Measurements from ENCODE around the gene ATAD1.
"Not testable (repeated sequence)": the region's sequence is repeated elsewhere in the genome, so short reads cannot be mapped to it uniquely, and the experiment has no call there.

Gene ATAD1

DNA sequence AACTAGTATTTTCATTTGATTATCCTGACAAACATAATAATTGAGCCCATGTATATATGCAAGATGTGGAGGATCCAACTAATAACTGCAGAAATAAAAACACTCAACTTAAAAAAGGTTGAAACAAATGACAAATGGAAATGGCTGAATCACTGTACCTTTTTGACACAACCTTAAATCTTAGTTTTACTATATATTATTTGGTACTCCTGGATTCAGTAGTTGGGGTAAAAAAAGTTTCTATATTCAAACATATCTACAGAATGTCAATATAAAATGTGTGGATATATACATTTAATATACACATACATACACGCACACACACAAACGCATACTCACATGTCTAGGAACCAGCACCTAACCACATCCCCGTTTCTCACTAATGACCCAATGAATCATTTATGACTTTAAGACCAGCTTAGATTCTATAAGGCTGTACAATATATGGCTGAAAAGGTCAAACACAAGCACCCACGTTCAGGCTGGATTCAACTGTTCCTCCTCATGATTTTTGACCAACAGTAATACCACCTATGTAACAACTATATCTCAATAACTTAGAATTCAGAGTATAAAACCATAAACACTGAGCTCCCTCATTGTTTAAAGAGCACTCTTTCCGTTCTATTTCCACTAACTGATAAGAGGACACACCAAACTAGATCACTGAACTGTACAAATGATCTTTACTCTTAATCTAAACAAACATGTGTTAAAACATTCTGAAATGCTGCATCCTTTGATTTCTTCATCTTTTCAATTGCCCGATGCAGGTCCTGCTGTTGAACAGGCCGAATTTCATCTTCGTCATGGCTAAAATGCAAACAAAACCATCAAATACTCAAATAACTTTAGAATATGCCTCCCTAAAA lies 63.8 kb downstream of the ATAD1 start:
- no peak for DNase-seq (ENCODE audit: low spot score)

DNA sequence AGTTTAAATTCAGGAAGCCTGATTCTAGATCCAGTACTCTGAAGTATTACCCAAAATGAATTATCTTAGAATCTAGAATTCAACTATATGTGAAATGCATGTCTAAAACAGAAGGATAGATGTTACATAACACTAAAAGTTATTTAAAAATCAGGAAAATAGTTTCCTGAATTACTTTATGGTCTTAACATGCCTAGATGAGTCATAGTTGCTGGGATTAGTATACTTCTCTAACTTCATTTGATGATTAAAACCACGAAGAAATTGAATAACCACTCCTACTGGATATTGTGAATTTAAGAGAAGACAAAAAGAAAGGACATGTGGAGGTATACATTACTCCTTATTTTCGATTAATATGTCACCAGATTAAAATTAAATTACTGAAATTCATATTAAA lies 65.5 kb downstream of the ATAD1 start:
- DNase-seq (ENCODE audit: low spot score) = peak; percentile 52

DNA sequence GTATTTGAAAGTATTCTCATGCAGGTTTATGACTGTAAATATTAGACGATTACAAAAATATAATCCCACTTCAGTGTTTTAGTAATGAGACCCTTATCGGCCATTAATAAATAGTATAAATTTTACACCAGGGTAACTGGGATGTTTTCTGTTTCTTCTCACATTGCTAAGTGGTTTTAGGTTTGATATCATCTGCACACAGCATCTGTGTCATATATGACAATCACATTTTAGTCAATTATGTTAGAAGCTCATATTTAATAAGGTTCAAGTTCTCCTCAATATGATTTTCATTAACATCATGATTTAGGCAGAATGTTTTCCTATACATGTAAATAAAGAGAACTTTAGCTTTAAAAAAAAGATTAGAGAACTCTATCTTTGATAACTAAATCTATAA lies 66.8 kb downstream of the ATAD1 start:
- DNase-seq (ENCODE audit: low spot score) = no peak

DNA sequence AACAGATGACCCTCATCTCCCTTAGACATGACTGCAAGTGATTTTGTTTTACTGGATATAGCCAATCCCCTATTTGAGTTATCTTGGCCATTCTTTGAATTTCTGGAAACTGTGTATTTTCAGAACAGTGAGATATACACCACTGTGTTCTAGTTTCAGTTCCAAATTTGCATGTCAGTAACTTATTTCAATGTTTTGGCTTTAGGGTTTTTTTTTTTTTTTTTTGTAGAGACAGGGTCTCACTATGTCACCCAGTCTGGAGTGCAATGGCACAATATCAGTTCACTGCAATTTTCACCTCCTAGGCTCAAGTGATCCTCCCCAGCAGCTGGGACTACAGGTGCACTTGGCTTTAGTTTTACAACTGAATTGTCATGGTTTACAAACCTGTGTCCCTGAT lies 67.2 kb downstream of the ATAD1 start:
- DNase-seq (ENCODE audit: low spot score) = no peak

DNA sequence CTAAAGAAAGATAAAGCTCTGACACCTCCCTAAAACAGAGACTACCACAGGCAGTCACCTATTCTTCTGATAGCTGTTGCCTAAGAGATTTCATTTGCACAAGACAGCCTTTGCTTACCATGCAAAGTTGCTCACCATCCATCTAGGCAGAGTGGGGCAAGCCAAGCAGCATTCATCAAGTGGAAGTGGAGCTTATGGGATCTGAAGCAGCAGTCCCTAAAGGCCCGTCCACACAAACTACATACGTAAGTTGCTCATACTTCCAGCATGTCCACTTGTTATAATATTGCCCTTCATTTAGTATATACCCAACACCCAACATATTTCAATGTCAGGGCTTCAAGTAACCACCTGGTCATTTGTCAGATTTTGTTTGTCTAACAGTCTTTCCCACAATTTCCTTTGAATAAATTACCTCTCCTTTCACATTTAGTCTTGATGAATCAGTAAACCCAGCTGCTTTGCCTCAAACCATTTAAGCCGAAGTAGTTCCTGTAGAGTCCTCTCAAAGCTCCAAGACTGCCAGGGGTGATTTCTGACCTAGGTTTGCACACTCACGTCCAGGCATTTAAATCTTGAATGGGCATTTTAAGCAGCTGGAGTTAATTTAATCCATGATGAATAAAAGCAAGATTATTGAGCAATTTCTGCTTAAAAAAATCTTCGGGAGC lies 67.9 kb downstream of the ATAD1 start:
- DNase-seq (ENCODE audit: low spot score) = peak; percentile 56

DNA sequence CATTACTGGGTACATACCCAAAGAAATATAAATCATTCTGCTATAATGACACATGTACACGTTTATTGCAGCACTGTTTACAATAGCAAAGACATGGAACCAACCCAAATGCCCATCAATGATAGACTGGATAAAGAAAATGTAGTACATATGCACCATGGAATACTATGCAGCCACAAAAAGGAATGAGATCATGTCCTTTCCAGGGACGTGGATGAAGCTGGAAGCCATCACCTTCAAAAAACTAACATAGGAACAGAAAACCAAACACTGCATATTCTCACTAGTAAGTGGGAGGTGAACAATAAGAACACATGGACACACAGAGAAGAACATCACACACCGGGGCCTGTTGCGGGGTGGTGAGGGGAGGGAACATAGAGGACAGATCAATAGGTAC lies 69.8 kb downstream of the ATAD1 start:
- DNase-seq (ENCODE audit: low spot score) = not testable (repeated sequence)

DNA sequence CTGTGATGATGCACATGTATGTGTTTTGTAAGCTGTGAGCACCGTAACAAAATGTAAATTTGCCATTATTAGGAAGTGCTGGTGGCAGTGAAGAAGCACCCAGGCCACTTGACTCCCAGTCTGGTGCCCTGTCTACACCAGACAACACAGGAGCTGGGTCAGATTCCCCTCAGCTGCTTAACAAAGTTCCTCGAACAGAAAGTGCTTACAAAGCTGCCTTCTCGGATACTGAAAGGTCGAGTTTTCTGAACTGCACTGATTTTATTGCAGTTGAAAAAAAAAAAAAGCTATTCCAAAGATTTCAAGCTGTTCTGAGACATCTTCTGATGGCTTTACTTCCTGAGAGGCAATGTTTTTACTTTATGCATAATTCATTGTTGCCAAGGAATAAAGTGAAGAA lies 71.1 kb downstream of the ATAD1 start:
- no peak for DNase-seq (ENCODE audit: low spot score)

DNA sequence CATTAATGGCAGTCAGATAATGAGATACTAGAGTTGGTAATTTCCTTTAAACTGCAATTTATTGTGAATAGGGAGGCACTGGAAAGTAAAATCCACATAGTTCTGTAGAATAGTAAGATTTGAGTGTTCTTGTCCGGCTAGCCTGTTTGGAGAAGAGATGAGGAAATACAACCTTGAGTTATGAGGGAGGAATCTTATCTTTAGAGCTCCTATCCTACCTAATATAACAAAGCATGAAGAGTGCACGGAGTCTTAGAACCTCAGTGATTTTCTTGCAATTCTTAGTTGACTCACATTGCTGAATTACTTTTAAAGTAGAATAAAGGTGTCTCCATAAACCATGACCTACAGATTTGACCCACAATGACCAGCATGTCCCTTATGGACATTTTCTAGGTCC lies 73.4 kb downstream of the ATAD1 start:
- DNase-seq (ENCODE audit: low spot score) = no peak

DNA sequence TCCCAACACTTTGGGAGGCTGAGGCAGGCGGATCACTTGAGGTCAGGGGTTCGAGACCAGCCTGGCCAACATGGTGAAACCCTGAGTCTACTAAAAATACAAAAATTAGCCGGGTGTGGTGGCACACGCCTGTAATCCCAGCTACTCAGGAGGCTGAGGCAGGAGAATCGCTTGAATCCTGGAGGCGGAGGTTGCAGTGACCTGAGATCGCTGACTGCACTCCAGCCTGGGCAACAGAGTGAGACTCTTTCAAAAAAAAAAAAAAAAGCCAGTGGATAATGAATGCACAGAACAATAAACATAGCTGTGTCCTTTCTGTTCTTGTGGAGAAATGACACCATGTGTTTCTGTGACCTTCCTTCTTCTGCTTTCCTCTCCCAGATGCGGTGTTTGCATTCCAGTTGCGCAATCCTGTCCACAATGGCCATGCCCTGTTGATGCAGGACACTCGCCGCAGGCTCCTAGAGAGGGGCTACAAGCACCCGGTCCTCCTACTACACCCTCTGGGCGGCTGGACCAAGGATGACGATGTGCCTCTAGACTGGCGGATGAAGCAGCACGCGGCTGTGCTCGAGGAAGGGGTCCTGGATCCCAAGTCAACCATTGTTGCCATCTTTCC lies 74.9 kb downstream of the ATAD1 start:
- not testable (repeated sequence) for DNase-seq (ENCODE audit: low spot score)

DNA sequence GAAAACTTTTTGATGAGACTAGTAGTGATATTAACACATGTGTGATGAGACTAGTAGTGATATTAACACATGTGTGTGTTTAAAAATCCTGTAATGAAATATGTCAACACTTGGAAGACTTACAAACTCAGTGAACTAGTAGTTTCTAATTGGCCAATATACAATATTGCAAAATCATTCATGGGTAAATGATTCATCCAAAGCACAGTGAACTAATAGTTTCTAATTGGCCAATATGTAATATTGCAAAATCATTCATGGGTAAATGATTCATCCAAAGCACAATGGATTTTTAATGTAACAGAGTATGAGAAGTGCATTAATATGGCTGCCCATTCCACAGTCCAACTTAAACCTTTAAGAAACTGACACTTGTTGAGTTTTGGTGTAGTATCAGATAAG lies 77.8 kb downstream of the ATAD1 start:
- peak; percentile 65 for DNase-seq (ENCODE audit: low spot score)

DNA sequence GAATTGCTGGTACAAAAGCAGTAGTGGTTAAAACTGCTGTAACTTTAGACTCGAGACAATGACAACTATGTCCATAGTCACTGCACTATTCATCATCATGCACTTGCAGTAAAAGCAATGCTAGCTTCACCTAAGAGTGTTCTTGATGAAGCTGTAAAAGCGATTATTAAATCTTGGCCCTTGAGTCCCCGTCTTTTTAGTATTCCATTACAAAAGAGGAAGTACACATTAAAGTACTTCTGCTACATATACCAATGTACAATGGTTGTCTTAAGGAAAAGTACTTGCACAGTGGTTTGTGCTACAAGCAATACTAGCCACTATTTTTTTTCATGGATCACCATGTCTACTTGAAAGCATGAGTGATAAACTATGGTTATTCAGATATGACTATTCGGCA lies 78.3 kb downstream of the ATAD1 start:
- DNase-seq (ENCODE audit: low spot score) = no peak

DNA sequence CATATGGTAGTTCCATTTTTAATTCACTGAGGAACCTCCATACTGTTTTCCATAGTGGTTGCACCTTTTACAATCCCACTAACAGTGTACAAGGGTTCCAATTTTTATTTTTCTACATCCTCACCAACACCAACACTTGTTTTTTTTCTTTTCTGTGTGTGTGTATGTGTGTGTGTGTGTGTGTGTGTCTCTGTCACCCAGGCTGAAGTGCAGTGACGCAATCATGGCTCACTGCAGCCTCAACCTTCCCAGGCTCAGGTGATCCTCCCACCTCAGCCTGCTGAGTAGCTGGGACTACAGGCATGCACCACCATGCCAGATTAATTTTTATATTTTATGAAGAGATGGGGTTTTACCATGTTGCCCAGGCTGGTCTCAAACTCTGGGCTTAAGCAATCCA lies 79.8 kb downstream of the ATAD1 start:
- not testable (repeated sequence) for DNase-seq (ENCODE audit: low spot score)

DNA sequence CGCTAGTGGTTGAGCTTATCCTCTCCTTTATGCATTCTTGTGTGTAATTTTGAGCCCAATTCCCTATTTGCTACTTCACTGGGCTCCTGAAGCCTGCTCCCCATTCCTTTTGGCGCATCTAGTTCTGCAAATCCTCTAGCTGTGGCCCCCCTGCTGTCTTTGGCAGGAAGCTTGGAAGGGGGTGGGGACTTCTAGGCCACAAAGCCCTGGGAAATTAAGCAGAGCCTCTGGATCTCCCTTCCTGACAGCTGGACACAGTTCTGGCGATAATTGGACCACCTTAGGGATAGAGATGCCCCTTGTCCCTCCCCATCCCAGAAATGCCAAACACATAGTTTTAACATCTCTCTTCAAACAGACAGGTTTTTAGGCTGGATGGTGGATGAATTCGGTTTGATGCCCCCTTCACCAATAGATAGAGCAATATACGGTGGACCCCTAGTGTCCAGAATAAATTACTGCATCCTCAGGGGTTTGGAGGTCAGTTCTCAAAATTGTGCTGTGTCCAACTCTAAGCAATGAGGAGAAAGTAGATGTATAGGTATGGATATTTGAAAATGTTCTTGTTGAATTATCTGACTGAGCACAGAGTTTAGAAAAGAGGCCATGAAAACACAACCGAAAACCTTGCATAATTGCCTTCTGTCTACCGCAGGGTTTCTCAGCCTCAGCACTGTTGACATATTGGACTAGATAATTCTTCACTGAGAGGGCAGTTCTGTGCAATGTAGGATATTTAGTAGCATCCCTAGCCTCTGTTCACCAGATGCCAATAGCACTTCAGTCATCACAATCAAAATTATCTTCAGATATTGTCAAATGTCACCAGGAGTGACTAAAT lies 82.8 kb downstream of the ATAD1 start:
- DNase-seq (ENCODE audit: low spot score) = peak; percentile 60

DNA sequence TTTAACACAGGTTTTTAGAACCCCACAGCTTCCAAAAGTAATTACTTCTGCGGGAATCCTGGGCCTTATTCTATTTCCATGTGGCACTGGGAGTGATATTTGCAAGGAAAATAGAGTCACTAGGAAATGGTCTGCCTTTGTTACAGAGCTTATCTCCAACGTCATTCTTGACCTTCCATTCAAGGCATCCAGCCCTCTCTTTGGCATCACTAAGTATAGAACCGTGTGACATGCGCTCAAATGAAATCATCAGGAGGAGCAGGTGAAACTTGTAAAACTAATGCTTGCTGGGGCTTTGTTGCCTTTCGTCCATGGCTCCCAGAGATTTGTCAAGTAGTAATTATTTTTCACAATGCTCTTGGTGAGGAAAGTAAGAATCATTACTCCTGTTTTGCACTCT lies 84.9 kb downstream of the ATAD1 start:
- DNase-seq (ENCODE audit: low spot score) = no peak

DNA sequence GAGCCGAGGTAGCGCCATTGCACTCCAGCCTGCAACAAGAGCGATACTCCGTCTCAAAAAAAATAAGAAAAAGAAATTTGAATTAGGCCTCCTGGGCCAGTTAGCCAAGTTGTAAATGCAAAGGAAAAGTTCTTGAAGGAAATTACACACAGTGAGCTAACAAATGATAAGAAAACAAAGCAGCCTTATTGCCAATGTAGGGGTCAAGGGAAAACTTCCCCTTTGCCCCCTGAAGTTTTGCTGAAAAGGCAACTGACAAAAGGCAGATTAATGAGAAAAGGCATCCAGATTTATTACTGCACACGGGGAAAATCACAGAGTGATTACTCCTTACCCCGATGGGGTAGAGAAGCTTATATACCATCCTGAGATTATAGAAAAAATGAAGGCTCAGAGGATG lies 88.1 kb downstream of the ATAD1 start:
- DNase-seq (ENCODE audit: low spot score) = no peak

DNA sequence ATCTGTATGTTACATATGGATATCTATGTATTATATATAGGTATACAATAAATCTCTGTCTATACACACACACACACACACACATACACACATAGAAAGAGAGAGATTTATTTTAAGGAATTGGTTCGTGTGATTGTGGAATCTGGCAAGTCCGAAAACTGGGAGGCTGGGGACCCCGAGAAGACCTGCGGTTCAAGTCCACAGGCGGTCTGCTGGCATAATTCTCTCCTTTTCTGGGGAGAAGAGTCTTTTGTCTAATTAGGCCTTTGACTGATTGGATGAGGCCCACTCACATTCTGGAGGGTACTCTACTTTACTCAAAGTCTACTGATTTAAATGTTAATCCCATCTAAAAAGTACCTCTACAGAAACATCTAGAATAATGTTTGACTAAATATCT lies 93.2 kb downstream of the ATAD1 start:
- no peak for DNase-seq (ENCODE audit: low spot score)

DNA sequence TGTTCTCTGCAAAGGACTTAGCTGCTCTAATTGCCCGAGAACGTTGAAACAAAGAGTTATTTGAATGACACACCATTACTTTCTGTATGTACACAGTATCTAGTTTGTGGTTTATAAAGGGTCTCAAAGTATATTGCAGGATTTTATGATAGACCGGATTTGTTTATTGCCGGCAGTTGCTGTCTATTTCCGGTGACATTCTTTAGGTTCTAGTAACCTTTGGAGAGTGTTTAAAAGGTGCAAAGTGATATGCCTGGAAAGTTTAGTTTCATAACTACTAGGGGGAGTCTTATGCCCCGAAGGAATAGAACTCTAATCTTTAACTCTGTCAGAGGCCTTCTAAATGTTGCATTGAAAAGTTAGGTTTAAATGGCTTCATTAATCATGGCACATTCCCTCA lies 94.5 kb downstream of the ATAD1 start:
- no peak for DNase-seq (ENCODE audit: low spot score)

DNA sequence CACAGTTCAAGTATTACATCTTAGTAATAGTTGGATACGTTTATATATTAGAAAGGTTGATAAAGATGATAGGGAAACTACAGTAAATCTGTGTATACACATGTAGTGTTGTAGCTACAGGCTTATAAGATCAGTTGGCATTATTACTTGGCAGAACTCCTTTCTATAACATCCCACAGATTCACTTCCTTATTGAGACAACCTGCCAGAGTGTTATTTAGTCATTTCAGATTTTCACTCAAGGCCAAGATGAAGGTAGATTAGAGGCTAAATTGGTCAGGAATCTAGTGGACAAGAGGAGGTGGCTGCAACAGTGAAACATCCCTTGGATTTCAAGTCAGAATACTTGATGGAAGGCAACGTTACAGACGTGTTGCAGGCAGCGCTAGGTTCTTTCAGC lies 95.3 kb downstream of the ATAD1 start:
- DNase-seq (ENCODE audit: low spot score) = no peak

DNA sequence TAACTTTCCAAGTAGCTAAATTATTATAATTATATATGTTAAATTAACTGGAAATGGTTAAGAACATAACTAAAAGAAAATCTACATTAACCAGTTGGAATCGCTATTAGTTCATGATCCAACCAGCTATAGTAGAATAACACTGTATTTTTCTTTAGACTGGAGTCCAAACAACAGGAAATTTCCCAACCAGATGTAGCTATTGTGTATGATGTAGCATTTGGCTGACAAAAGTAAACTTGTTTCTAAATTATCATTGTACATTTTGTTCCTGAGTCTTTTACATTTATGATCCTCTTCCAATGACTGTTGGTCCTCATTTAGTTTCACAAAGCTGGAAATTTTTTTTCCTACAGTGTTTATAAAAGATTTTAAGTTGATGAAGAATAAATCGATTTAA lies 96.2 kb downstream of the ATAD1 start:
- no peak for DNase-seq (ENCODE audit: low spot score)

DNA sequence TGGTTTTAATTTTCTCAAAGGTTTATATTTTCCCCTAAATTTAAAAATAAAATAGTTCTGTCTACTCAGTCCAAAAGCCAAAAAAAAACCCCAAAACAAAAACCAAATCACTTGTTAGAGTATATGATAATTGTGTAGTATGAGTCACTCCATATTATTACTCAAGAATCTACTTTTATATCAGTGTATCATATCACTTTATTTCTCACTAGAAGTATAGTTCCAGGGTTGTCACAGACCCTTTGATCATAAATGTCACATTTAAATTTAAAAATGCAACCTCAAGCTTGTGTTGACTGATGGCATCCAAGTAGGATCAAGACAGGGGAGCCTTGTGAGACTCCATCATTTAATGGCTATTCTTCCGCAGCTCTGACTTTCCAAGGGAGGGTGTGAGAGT lies 97.4 kb downstream of the ATAD1 start:
- no peak for DNase-seq (ENCODE audit: low spot score)

DNA sequence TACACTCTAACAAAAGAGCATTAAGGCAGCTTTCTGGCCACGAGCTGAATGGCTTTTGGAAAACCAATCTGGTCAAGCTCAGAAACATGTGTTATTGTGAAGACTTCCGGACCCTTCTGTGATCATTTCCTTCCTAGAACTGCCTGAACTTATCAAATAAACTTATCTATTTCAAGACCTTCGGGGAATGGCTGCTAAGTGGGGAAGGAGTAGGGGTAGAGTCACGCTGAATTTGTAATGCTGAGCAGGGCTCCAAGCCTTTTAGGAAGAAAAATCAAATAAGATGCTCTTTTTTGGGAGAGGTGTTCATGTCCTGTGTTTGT lies 101.7 kb downstream of the ATAD1 start:
- DNase-seq (ENCODE audit: low spot score) = no peak

DNA sequence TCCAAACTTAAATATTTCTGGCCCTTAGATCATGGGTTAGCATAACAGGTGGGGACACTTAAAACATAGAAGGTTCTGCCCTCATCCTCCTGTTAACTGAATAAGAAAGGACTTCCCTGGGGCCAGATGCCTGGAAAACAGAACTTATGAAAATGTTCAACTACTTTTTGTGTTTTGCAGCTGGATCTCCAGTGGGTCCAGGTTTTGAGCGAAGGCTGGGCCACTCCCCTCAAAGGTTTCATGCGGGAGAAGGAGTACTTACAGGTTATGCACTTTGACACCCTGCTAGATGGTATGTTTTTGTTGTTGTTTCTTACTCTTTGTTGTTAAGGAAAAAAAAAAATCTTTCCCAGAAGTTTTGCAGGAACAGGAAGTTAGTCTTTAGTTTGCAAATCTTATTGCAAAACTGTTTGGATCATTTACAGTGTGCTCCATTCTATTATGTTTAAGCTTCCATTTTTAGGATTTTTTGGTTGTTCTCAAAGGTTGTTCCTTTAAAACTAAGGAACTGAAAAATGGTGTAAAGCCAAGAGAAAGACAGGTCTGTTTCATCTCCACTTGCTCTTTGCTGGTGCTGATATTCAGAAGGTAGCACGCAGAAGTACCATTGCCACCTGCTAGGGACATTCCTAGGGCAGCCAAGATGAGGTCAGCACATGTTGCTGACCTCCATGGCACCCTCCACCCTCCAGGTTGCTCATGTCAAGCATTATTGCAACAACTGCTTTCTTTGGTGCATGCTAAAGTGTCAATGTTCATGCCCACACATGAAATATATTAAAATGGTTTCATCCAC lies 102.3 kb downstream of the ATAD1 start:
- no peak for DNase-seq (ENCODE audit: low spot score)

Data from GM03348 (cell line).